ENCODE data around the gene ACAP2.

- TF ChIP-seq CTCF (IDR thresholded peaks at IDR 0.05) (no peak), POLR2A (IDR thresholded peaks at IDR 0.05) (no peak)
These were observed 180.9 kb downstream of the ACAP2 start for GRCh38 chr3:195261925-195262324.

Data from testis (tissue), 2 donors.